Effector memory CD8-positive, alpha-beta T cell (primary cell): ENCODE measurements around the gene RHOF.
"Not testable (repeated sequence)": the region's sequence is repeated elsewhere in the genome, so short reads cannot be mapped to it uniquely, and the experiment has no call there.

ENCODE experiments used
- ATAC-seq: fragments of 150-1000 bp; cut with Tn5 transposase; replicated peaks from 2 replicates; pipeline ENCODE4 v1.10.0; 2021; ENCODE audit warnings: mild to moderate bottlenecking, moderate library complexity
- DNase-seq, 3 experiments: peaks; one replicate each; pipeline ENCODE4 v3.0.0; 2021
- H3K27ac Mint-ChIP-seq, 2 donors: one replicate each; pipeline ENCODE4 v1.8.0; 2022; ENCODE audit warnings: mild to moderate bottlenecking in 2 of 2, mixed read lengths in 2 of 2, moderate library complexity in 2 of 2
- H3K27me3 Mint-ChIP-seq, 2 donors: one replicate each; pipeline ENCODE4 v1.8.0; 2022; ENCODE audit warnings: mixed read lengths in 2 of 2
- H3K36me3 Mint-ChIP-seq: one replicate; pipeline ENCODE4 v1.8.0; 2022; ENCODE audit warnings: mild to moderate bottlenecking, moderate library complexity, mixed read lengths; ENCODE audit not compliant: insufficient read depth
- H3K4me1 Mint-ChIP-seq, 2 donors: one replicate each; pipeline ENCODE4 v1.8.0; 2022; ENCODE audit warnings: low read depth in 2 of 2, mixed read lengths in 2 of 2
- H3K4me3 Mint-ChIP-seq, 2 donors: one replicate each; pipeline ENCODE4 v1.8.0; 2022; ENCODE audit warnings: mild to moderate bottlenecking in 2 of 2, mixed read lengths in 2 of 2, moderate library complexity in 2 of 2
- H3K9me3 Mint-ChIP-seq, 2 donors: one replicate each; pipeline ENCODE4 v1.8.0; 2022; ENCODE audit warnings: mixed read lengths in 2 of 2

Gene RHOF

DNA sequence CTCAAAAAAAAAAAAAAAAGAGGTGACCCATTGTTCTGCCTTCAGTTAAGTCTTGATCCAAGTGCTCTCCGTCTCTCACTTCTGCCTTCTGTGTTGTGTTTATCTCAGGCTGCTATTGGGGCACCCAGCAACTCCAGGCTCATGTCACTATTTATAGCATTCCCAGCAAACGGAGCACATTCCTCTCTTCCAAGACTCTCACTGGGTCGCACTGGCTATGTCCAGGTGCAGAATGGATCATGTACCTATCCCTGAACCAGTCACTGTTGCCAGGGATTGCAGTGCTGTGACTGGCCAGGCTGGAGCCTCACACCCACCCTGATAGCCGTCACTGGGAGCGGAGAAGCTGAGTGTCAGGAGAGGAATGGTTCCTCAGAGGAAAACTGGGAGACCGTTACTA, 31.2 kb downstream of the RHOF start:
- Mint-ChIP-seq H3K9me3 (no peaks in the 10 kb centered on the region), H3K27ac (no peak overlapping the region), H3K36me3 (peaks cover 2% of the 10 kb centered on the region), H3K27me3 (no peaks in the 10 kb centered on the region), H3K4me1 (no peaks in the 10 kb centered on the region), H3K4me3 (no peak overlapping the region)
- ATAC-seq = no peak
- DNase-seq = no peak

DNA sequence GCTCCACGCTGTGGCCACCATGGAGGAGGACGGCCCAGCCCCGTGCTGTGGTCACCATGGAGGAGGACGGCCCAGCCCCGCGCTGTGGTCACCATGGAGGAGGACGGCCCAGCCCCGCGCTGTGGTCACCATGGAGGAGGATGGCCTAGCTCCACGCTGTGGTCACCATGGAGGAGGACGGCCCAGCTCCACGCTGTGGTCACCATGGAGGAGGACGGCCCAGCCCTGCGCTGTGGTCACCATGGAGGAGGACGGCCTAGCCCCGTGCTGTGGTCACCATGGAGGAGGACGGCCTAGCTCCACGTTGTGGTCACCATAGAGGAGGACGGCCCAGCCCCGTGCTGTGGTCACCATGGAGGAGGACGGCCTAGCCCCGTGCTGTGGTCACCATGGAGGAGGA, 35.0 kb downstream of the RHOF start:
- not testable (repeated sequence) for ATAC-seq, H3K4me3 Mint-ChIP-seq, DNase-seq, H3K4me1 Mint-ChIP-seq, H3K36me3 Mint-ChIP-seq, H3K27me3 Mint-ChIP-seq, H3K27ac Mint-ChIP-seq, H3K9me3 Mint-ChIP-seq

DNA sequence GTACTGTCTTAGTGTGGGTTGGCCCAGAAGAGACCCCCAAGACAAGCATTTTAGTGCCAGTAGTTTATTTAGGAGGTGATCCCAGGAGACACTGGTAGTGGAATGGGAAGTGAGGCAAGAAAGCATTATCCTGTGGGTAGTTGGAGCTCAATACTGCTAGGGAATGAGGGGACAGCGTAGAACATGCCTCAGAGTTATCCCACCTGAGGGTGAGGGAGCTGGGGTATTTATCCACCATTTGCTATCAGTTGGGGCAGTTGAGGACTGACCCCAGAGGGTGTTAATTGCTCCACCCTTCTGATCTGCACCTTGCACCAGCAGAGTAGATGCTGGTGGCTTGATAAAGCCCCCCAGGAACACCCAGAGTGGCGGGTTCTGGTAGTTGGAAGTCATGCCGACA, 37.9 kb downstream of the RHOF start:
- H3K27ac Mint-ChIP-seq = no peak overlapping the region
- H3K4me3 Mint-ChIP-seq = no peak overlapping the region
- DNase-seq (no peak), ATAC-seq (no peak)
- no peaks in the 10 kb centered on the region for H3K9me3 Mint-ChIP-seq
- H3K4me1 Mint-ChIP-seq = peaks cover 11 to 12% of the 10 kb centered on the region in 2 donors
- no peaks in the 10 kb centered on the region for H3K27me3 Mint-ChIP-seq
- H3K36me3 Mint-ChIP-seq = peaks cover 14% of the 10 kb centered on the region

DNA sequence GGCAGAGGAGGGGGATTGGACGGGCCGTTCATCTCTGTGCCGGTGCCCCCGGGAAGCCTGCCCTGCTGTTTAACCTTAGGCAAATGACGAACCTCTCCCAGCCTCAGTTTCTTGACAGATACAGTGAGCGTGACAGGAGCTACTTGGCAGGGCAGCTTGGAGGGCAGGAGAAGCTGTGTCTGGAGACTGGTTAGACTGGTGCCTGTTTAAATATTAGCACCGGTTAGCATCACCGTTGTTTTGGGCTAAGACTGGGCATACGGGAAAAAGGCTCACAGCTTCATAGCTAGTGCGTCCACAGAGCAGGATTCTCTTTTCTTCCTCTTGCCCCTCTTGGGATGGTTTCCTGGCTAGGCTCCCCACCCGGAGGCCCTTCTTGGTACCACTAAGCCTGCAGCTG, 38.7 kb downstream of the RHOF start:
- DNase-seq (no peak), ATAC-seq (no peak)
- peaks cover 19% of the 10 kb centered on the region for H3K36me3 Mint-ChIP-seq
- H3K9me3 Mint-ChIP-seq = no peaks in the 10 kb centered on the region
- H3K27ac Mint-ChIP-seq = no peak overlapping the region
- no peaks in the 10 kb centered on the region for H3K27me3 Mint-ChIP-seq
- no peak overlapping the region for H3K4me3 Mint-ChIP-seq
- peaks cover 11 to 12% of the 10 kb centered on the region in 2 donors for H3K4me1 Mint-ChIP-seq

DNA sequence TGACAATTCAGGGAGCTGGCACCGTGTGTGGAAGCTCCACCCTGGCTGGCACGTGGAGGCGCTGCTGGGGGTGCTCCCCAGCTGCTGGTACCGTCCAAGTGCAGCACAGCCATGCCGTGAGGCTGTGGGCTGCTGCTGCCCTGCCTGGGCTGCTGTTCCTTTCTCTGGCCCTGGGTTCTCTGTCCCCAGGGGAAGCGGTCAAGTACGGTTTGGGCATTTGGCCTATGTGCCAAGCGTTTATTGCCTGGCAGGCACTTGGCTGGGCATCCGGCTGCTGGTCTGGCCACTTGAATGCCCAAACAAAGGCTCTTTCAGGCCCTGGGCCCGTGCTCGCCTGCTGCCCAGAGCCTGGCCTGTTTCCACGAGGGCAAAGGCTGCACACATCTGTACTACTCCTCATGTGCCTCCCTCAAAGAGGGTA, 39.6 kb downstream of the RHOF start:
- Mint-ChIP-seq H3K36me3 (peaks cover 23% of the 10 kb centered on the region), H3K27me3 (no peaks in the 10 kb centered on the region), H3K4me1 (peaks cover 11 to 12% of the 10 kb centered on the region in 2 donors), H3K27ac (no peak overlapping the region), H3K4me3 (no peak overlapping the region), H3K9me3 (no peaks in the 10 kb centered on the region)
- DNase-seq (no peak), ATAC-seq (no peak)

DNA sequence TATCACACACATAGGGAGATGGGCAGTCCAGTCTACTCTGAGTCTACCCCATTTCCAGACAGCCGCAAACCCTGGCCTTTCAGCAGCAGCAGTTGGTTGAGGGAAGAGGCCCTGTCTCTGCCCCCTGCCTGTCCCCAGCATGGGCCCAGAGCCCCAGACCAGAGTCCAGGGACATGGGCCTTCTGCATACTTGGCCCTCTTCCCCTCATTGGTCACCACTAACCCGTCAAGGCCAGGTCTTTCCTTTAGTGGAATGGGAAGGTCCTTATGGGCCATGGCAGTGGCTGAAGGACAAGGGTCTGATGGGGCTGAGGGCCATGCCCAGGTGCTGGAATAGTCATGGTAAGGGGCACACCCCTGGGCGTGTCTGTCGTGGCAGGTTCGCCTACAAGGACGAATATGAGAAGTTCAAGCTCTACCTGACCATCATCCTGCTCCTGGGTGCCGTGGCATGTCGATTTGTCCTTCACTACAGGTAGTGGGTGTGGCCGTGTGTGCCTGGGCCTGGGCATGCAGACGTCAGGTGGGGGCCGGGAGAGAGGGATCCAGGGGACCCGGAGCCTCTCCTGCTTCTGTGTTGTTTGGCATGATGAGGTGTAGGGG, 41.6 kb downstream of the RHOF start:
- H3K27me3 Mint-ChIP-seq = no peaks in the 10 kb centered on the region

DNA sequence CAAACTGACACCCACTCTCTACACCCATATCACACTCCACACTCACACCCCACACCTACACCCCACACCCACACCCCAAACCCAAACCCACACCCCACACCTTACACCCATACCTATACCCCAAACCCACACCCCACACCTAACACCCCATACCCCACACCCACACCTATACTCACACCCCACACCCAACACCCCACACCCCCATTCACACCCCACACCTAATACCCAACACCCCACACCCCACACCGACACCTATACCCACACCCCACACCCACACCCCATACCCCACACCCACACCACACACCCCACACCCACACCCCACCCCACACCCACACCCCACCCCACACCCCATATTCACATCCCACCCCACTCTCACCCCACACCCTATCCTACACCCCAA, 42.5 kb downstream of the RHOF start:
- Mint-ChIP-seq H3K27me3 (no peaks in the 10 kb centered on the region), H3K9me3 (no peaks in the 10 kb centered on the region), H3K4me1 (peaks cover 4 to 5% of the 10 kb centered on the region in 2 donors), H3K4me3 (no peak overlapping the region), H3K27ac (peak overlapping the region; percentile 73 to 88), H3K36me3 (peaks cover 23% of the 10 kb centered on the region)
- DNase-seq (peak in 2 of 3 experiments; percentile 13 to 27), ATAC-seq (no peak)

More for the DNA sequence above, 41.6 kb downstream of the RHOF start:
- Mint-ChIP-seq H3K4me1 (peaks cover 10% of the 10 kb centered on the region in 2 donors), H3K27ac (peak overlapping the region; percentile 29 to 88), H3K36me3 (peaks cover 23% of the 10 kb centered on the region), H3K4me3 (peak overlapping the region in 1 of 2 donors; percentile 44), H3K9me3 (no peaks in the 10 kb centered on the region)
- DNase-seq (no peak), ATAC-seq (no peak)

DNA sequence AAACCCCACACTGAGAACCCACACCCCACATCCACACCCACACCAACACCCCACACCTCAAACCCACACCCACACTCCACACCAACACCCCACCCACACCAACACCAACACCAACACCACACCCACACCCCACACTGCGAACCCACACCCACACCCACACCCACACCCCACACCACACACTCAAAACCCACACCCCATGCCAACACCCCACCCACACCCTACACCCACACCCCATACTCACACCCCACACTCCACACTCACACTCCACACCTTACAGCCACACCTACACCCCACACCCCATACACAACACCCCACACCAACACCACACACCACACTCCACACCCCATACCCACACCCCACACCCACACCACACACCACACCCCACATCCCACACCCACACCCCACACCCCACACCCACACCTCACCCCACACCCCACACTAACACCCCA, 43.0 kb downstream of the RHOF start:
- Mint-ChIP-seq H3K9me3 (no peaks in the 10 kb centered on the region), H3K4me3 (no peak overlapping the region), H3K27me3 (no peaks in the 10 kb centered on the region), H3K36me3 (peaks cover 23% of the 10 kb centered on the region), H3K4me1 (peaks cover 4 to 5% of the 10 kb centered on the region in 2 donors), H3K27ac (peak overlapping the region; percentile 73 to 75)
- DNase-seq (peak; percentile 29 to 36 (median 35)), ATAC-seq (peak; percentile 69)

DNA sequence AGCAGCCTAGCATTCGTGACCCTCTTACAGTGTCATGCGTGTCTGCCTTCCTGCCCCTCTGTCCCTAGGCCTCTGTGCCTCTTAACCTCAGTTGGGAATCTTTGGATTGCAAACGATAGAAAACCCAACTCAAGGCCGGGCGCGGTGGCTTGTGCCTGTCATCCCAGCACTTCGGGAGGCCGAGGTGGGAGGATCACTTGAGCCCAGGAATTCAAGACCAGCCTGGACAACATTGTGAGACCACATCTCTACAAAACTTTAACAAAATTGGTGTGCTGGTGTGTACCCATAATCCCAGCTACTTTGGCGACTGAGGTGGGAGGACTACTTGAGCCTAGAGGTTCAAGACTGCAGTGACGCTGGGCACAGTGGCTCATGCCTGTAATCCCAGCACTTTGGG, 44.2 kb downstream of the RHOF start:
- ATAC-seq = no peak
- H3K36me3 Mint-ChIP-seq = peaks cover 23% of the 10 kb centered on the region
- no peak for DNase-seq
- no peaks in the 10 kb centered on the region for H3K9me3 Mint-ChIP-seq
- no peak overlapping the region for H3K4me3 Mint-ChIP-seq
- H3K27me3 Mint-ChIP-seq = no peaks in the 10 kb centered on the region
- peaks cover 4 to 5% of the 10 kb centered on the region in 2 donors for H3K4me1 Mint-ChIP-seq
- peak overlapping the region in 1 of 2 donors; percentile 81 for H3K27ac Mint-ChIP-seq

DNA sequence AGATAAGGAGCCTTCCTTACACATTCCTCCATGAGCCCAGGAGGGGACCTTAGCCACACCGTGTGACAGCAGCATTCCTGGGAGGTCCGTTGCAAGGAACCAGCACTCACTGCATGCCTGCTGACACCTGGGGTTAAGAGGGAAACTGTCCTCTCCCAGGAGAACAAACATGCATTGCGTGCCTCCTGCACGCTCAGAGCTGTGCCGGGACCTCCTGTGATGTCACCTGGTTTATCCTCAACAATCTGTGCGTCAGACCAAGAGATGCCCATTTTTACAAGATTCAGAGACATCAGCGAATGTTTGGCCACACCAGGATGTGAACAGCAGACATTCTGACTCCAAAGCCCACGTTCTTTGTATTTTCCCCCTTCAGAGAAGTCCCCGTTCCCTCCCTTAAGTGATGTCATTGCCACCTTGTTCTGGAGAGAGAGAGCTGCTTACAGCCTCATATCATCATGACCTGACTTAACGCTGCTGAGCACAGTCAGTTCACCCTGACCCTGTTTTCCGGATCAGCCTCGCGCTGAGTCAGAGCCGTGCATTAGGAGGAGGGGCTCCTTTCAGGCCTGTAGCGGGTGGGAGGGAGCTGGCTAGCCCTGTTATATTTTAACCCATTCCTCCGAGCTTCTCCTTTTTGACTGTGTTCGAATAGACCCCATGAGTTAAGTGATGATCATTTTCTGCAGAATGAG, 44.8 kb downstream of the RHOF start:
- no peak for DNase-seq
- ATAC-seq = peak; percentile 23
- peaks cover 4 to 5% of the 10 kb centered on the region in 2 donors for H3K4me1 Mint-ChIP-seq
- H3K27ac Mint-ChIP-seq = peak overlapping the region in 1 of 2 donors; percentile 81
- no peaks in the 10 kb centered on the region for H3K27me3 Mint-ChIP-seq
- H3K4me3 Mint-ChIP-seq = no peak overlapping the region
- H3K36me3 Mint-ChIP-seq = peaks cover 23% of the 10 kb centered on the region
- no peaks in the 10 kb centered on the region for H3K9me3 Mint-ChIP-seq

DNA sequence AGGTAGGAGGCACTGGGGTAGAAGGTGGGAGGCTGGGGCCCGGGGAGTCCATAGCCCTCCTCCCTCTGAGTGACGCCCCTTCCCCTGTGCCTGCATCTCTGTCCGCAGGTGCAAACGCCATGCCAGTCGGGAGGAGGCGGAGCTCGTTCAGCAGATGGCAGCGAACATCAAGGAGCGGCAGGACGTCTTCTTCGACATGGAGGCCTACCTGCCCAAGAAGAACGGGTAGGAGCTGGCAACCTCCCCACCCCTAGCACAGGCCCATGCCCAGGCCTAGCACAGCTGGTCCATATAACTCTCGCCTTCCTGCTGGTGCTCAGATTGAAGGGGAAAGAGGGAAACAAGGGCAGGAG, 45.3 kb downstream of the RHOF start:
- H3K27ac Mint-ChIP-seq = peak overlapping the region in 1 of 2 donors; percentile 81

DNA sequence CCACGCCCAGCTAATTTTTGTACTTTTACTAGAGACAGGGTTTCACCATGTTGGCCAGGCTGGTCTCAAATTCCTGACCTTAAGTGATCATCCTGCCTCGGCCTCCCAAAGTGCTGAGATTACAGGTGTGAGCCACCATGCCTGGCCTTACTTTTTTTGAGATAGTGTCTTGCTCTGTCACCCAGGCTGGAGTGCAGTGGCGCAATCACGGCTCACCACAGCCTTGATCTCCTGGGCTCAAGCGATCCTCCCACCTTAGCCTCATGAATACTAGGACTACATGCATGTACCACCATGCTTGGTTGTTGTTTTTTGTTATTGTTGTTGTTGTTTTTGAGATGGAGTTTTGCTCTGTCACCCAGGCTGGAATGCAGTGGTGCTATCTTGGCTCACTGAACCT, 47.9 kb downstream of the RHOF start:
- not testable (repeated sequence) for ATAC-seq, H3K9me3 Mint-ChIP-seq, H3K4me1 Mint-ChIP-seq, H3K27ac Mint-ChIP-seq, DNase-seq, H3K27me3 Mint-ChIP-seq, H3K36me3 Mint-ChIP-seq, H3K4me3 Mint-ChIP-seq

More for the DNA sequence above, 45.3 kb downstream of the RHOF start:
- H3K27me3 Mint-ChIP-seq = no peaks in the 10 kb centered on the region
- H3K4me3 Mint-ChIP-seq = no peak overlapping the region
- no peak for ATAC-seq
- no peak for DNase-seq
- H3K9me3 Mint-ChIP-seq = no peaks in the 10 kb centered on the region
- peaks cover 4 to 5% of the 10 kb centered on the region in 2 donors for H3K4me1 Mint-ChIP-seq
- peaks cover 23% of the 10 kb centered on the region for H3K36me3 Mint-ChIP-seq

DNA sequence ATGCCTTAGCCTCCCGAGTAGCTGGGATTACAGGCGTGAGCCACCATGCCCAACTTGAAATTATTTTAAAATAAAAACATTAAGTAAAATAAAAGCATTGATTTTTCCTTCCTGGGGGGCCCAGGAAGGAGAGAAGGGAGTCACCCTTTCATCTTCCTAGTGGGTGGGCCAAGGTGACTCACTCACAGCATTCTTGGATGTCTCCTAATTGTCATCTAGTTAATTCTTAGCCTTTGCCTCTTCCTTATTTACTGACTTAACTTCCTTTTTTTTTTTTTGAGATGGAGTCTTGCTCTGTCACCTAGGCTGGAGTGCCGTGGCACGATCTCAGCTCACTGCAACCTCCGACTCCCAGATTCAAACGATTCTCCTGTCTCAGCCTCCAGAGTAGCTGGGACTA, 51.7 kb downstream of the RHOF start:
- Mint-ChIP-seq H3K36me3 (peaks cover 2% of the 10 kb centered on the region), H3K27ac (no peak overlapping the region), H3K27me3 (no peaks in the 10 kb centered on the region), H3K4me1 (no peaks in the 10 kb centered on the region), H3K9me3 (no peaks in the 10 kb centered on the region), H3K4me3 (no peak overlapping the region)
- DNase-seq = no peak
- ATAC-seq = no peak

DNA sequence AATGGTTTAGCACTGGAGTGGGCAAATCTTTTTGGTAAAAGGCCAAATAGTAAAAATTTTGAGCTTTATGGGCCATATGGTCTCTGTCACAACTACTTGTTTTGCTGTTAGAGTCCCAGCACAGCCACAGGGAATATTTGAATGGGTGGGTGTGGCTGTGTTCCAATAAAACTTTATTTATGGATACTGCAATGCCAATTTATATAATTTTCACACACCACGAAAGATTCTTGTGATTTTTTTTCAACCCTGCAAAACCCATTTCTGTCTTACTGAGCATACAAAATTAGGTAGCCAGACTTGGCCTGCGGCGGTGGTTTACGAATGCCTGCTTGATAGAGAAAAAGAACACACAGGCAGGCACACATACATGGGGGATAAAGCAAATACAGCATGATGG, 52.6 kb downstream of the RHOF start:
- ATAC-seq (no peak), DNase-seq (no peak)
- H3K27ac Mint-ChIP-seq = no peak overlapping the region
- H3K4me3 Mint-ChIP-seq = no peak overlapping the region
- no peaks in the 10 kb centered on the region for H3K9me3 Mint-ChIP-seq
- no peaks in the 10 kb centered on the region for H3K27me3 Mint-ChIP-seq
- peaks cover 2% of the 10 kb centered on the region for H3K36me3 Mint-ChIP-seq
- no peaks in the 10 kb centered on the region for H3K4me1 Mint-ChIP-seq
